Keratinocyte (primary cell): ENCODE measurements around the gene PRKAR1A.

Experiments
- CTCF ChIP-seq, 3 experiments: IDR thresholded peaks in 1 of 3; conservative IDR thresholded peaks in 1 of 3; optimal IDR thresholded peaks in 1 of 3; 2 replicates in 2 of 3; 3 replicates in 1 of 3; pipeline versions ENCODE3 to v1.5.1; 2011; ENCODE audit warnings: low read length in 3 of 3, mild to moderate bottlenecking in 3 of 3, moderate library complexity in 2 of 3, control low read depth in 1 of 3, inconsistent platforms in 1 of 3; ENCODE audit not compliant: insufficient read depth in 2 of 3; ENCODE audit errors: extremely low read depth in 1 of 3
- EZH2 ChIP-seq: IDR thresholded peaks from one replicate; pipeline ENCODE4 v1.6.1; 2012; ENCODE audit warnings: inconsistent platforms, mild to moderate bottlenecking, low read length, moderate library complexity

GRCh38 chr17:68527314-68527713 lies 15.1 kb downstream of the PRKAR1A start:
- TF ChIP-seq CTCF (optimal IDR thresholded peaks at IDR 0.05 in 1 of 3, IDR thresholded peaks at IDR 0.05 in 1 of 3, conservative IDR thresholded peaks at IDR 0.05 in 1 of 3; ENCODE audit: extremely low read depth in 1 of 3, insufficient read depth in 2 of 3, low read length in 3 of 3), result no peak
- TF ChIP-seq EZH2, result no peak
